ENCODE measurements around the gene TCF3.
"Not testable (repeated sequence)": the region's sequence is repeated elsewhere in the genome, so short reads cannot be mapped to it uniquely, and the experiment has no call there.

TCF3 gene

DNA sequence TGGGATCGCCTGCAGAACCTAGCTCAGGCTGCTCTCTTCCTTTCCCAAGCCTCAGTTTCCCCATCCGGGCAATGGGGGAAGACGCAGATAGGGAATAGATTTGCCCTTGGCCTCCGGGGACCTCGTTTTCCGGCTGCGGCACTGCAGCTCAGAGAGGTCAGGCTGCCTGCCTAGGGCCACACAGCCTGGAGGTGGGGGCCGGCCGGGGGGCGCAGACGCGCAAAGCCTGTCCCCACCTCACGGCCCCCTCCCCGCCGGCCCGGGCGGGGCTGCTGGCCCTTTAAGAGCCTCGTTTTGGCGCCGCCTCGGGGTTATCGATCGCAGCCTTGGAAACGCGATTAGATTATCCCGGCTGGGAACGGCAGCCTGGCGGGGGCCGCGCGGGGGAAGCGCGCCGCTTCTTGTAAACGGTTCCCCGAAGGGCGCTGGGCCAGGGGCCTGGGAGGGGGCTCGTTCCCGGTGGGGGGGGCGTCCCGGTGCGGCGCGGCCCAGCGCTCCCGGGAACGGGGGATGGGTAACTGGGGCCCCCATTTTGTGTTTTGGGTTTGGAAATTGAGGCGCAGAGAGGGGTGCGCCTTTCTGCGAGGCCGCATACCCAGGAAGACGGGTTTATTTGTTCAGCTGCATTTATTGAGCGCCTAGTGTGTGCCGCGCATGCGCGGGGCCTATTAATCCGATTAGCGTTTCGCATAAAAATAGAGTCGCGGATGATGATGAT lies 23.4 kb upstream of the TCF3 start:
- Histone ChIP-seq H3K4me2 (no peak overlapping the region), H3K4me3 (no peak overlapping the region), H4K20me1 (peaks cover 0 to 10% (median 0%) of the 10 kb centered on the region in 11 experiments; a peak in 2 of 22 replicates), H3K9ac (no peak overlapping the region), H3K27ac (no peak overlapping the region), H3K9me3 (replicated peaks in 1 of 11) (no peaks in the 10 kb centered on the region), H3K36me3 (no peaks in the 10 kb centered on the region), H3K27me3 (peaks cover 27 to 61% (median 45%) of the 10 kb centered on the region in 11 experiments; a peak in 21 of 22 replicates), H3K4me1 (peaks cover 3 to 40% (median 33%) of the 10 kb centered on the region in 10 experiments; a peak in 18 of 20 replicates)
- no peak for TF ChIP-seq Cebpa-rat (IDR thresholded peaks at IDR 0.05)

DNA sequence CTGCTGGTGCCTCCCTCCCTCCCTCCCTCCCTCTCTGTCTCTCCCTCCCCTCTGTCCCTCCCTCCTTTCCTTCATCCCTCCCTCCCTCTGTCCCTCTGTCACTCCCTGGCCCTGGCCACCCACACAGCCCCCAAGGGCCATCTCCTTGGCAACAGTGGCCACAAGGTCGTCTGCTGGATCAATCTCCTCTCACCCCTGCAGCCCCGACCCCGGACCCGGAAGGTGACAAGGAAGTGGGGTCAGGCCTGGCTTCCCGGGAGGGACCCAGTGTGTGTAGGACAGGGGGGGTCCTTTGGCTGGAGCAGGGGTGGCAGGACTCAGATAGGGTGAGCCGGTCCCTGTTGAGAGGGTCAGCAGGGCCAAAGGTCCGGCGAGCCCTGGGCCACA lies 21.9 kb upstream of the TCF3 start:
- H4K20me1 ChIP-seq = peaks cover 0 to 7% (median 0%) of the 10 kb centered on the region in 11 experiments; a peak in 2 of 22 replicates
- no peak overlapping the region for H3K27ac ChIP-seq
- H3K9ac ChIP-seq = no peak overlapping the region
- H3K4me2 ChIP-seq = peak overlapping the region in 7 of 11 experiments; percentile 9 to 55 (median 46); a peak in 9 of 22 replicates
- H3K27me3 ChIP-seq = peaks cover 27 to 61% (median 41%) of the 10 kb centered on the region in 11 experiments; a peak in 21 of 22 replicates
- TF ChIP-seq Cebpa-rat (IDR thresholded peaks at IDR 0.05) = no peak
- H3K4me3 ChIP-seq = no peak overlapping the region
- H3K4me1 ChIP-seq = peaks cover 5 to 47% (median 40%) of the 10 kb centered on the region in 10 experiments; a peak in 19 of 20 replicates
- H3K9me3 ChIP-seq (replicated peaks in 1 of 11) = no peaks in the 10 kb centered on the region
- H3K36me3 ChIP-seq = no peaks in the 10 kb centered on the region

- Histone ChIP-seq H3K4me2 (peak overlapping the region in 8 of 11 experiments; percentile 93 to 98 (median 94); a peak in 16 of 22 replicates), H3K4me3 (no peak overlapping the region), H3K4me1 (peaks cover 10 to 52% (median 45%) of the 10 kb centered on the region in 10 experiments; a peak in 19 of 20 replicates), H3K27ac (no peak overlapping the region), H3K36me3 (no peaks in the 10 kb centered on the region), H3K9ac (no peak overlapping the region), H3K27me3 (peaks cover 27 to 59% (median 37%) of the 10 kb centered on the region in 11 experiments; a peak in 21 of 22 replicates), H4K20me1 (peaks cover 0 to 6% (median 0%) of the 10 kb centered on the region in 11 experiments; a peak in 2 of 22 replicates), H3K9me3 (replicated peaks in 1 of 11) (no peaks in the 10 kb centered on the region)
- no peak for TF ChIP-seq Cebpa-rat (IDR thresholded peaks at IDR 0.05)
Observed at GRCh38 chr19:1673645-1674292, 21.4 kb upstream of the TCF3 start.

- peaks cover 0 to 9% (median 0%) of the 10 kb centered on the region in 11 experiments; a peak in 3 of 22 replicates for H4K20me1 ChIP-seq
- peaks cover 22 to 58% (median 30%) of the 10 kb centered on the region in 11 experiments; a peak in 21 of 22 replicates for H3K27me3 ChIP-seq
- H3K4me1 ChIP-seq = peaks cover 18 to 60% (median 52%) of the 10 kb centered on the region in 10 experiments
- H3K36me3 ChIP-seq = no peaks in the 10 kb centered on the region
- H3K4me3 ChIP-seq = peak overlapping the region in 4 of 10 experiments; percentile 61 to 67 (median 62); a peak in 2 of 20 replicates
- H3K4me2 ChIP-seq = peak overlapping the region; percentile 90 to 99 (median 95)
- peak overlapping the region in 2 of 11 experiments; percentile 32 to 69; a peak in 2 of 22 replicates for H3K27ac ChIP-seq
- peak overlapping the region in 4 of 11 experiments; percentile 76 to 80 (median 78); a peak in 4 of 22 replicates for H3K9ac ChIP-seq
- H3K9me3 ChIP-seq (replicated peaks in 1 of 11) = no peaks in the 10 kb centered on the region
- TF ChIP-seq Cebpa-rat (IDR thresholded peaks at IDR 0.05) = no peak
Observed at GRCh38 chr19:1672769-1673644, 20.6 kb upstream of the TCF3 start.

GRCh38 chr19:1672038-1672768 lies 19.8 kb upstream of the TCF3 start:
- Histone ChIP-seq H3K4me2 (peak overlapping the region; percentile 90 to 99 (median 95)), H3K4me1 (peaks cover 24 to 67% (median 60%) of the 10 kb centered on the region in 10 experiments), H4K20me1 (peaks cover 0 to 4% (median 0%) of the 10 kb centered on the region in 11 experiments; a peak in 2 of 22 replicates), H3K4me3 (peak overlapping the region; percentile 53 to 71 (median 60)), H3K36me3 (no peaks in the 10 kb centered on the region), H3K9ac (peak overlapping the region; percentile 62 to 86 (median 77)), H3K9me3 (replicated peaks in 1 of 11) (no peaks in the 10 kb centered on the region), H3K27ac (peak overlapping the region; percentile 42 to 78 (median 69); a peak in 20 of 22 replicates), H3K27me3 (peaks cover 15 to 56% (median 22%) of the 10 kb centered on the region in 11 experiments; a peak in 21 of 22 replicates)
- no peak for TF ChIP-seq Cebpa-rat (IDR thresholded peaks at IDR 0.05)

- Histone ChIP-seq H3K9me3 (replicated peaks in 1 of 11) (no peaks in the 10 kb centered on the region), H3K4me2 (peak overlapping the region; percentile 90 to 99 (median 95)), H3K27me3 (peaks cover 10 to 56% (median 17%) of the 10 kb centered on the region in 11 experiments; a peak in 21 of 22 replicates), H3K27ac (no peak overlapping the region; a peak in 1 of 22 replicates), H3K4me1 (peaks cover 26 to 73% (median 65%) of the 10 kb centered on the region in 10 experiments), H3K4me3 (peak overlapping the region; percentile 53 to 71 (median 60)), H4K20me1 (peaks cover 0 to 4% (median 0%) of the 10 kb centered on the region in 11 experiments; a peak in 2 of 22 replicates), H3K36me3 (no peaks in the 10 kb centered on the region), H3K9ac (peak overlapping the region in 10 of 11 experiments; percentile 62 to 86 (median 76); a peak in 15 of 22 replicates)
- no peak for TF ChIP-seq Cebpa-rat (IDR thresholded peaks at IDR 0.05)
Observed at GRCh38 chr19:1671716-1672037, 19.3 kb upstream of the TCF3 start.

- not testable (repeated sequence) for H3K4me3 ChIP-seq
- Histone ChIP-seq H3K4me2 (peak overlapping the region in 10 of 11 experiments; percentile 19 to 98 (median 94); a peak in 17 of 22 replicates), H3K4me1 (peaks cover 29 to 82% (median 73%) of the 10 kb centered on the region in 10 experiments)
Observed at GRCh38 chr19:1670747-1671146, 18.3 kb upstream of the TCF3 start.

More at GRCh38 chr19:1670747-1671146, 18.3 kb upstream of the TCF3 start:
- TF ChIP-seq Cebpa-rat (IDR thresholded peaks at IDR 0.05) = peak in 2 of 11 experiments; percentile 16 to 40; a peak in 2 of 22 replicates
- H3K9ac ChIP-seq; H3K36me3 ChIP-seq; H3K27ac ChIP-seq; H3K9me3 ChIP-seq (replicated peaks in 1 of 11); H4K20me1 ChIP-seq: not testable (repeated sequence)
- peaks cover 6 to 47% (median 8%) of the 10 kb centered on the region in 11 experiments; a peak in 19 of 22 replicates for H3K27me3 ChIP-seq
